Measurements from ENCODE around the gene RNF157.

GRCh38 chr17:76267051-76267576, 26.8 kb upstream of the RNF157 start:
- TF ChIP-seq CTCF (IDR thresholded peaks at IDR 0.05; ENCODE audit: poor library complexity), result no peak
- TF ChIP-seq EZH2 (IDR thresholded peaks at IDR 0.05; ENCODE audit: borderline replicate concordance), result no peak
- no peak for TF ChIP-seq EZH2phosphoT487 (IDR thresholded peaks at IDR 0.05; ENCODE audit: low read depth, severe bottlenecking, unreplicated experiment)

All from hepatocyte (in vitro differentiated cells).